Measurements from ENCODE around the gene SLC39A5.
"Not testable (repeated sequence)": the region's sequence is repeated elsewhere in the genome, so short reads cannot be mapped to it uniquely, and the experiment has no call there.

SLC39A5 gene

DNA sequence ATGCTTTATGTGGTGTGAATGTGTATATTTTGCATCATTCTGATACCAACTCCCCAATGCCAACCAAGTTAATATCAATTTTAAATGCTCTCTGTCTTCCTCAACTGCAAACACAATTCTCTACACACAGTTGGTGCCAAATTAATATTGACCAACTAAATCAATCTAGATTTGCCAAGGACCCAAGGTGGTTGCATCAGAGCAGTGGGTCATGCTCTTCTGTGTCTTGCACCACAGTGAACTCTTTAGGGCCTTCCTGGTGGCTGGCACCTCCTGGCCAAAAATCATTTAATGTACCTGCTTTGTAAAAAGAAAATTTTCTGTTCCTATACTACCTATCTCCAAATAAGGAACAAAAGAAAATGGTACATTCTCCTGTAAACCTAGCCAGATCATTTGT, 51.0 kb downstream of the SLC39A5 start:
- DNase-seq (ENCODE audit: low spot score) = no peak

DNA sequence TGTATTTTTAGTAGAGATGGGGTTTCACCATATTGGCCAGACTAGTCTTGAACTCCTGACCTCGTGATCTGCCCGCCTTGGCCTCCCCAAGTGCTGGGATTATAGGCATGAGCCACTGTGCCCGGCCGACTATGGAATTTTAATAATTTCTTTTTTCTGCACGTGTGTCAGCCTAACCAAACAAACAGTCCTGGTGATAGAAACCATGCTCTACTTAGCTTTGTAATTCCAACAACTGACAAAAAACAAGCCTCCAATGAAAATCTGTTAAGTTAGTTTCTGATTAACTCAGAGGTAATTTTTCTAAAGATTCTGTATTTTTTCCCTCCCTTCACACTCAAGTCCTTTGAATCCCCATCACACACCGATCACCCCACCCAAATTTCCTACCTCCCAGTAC, 52.2 kb downstream of the SLC39A5 start:
- no peak for DNase-seq (ENCODE audit: low spot score)

DNA sequence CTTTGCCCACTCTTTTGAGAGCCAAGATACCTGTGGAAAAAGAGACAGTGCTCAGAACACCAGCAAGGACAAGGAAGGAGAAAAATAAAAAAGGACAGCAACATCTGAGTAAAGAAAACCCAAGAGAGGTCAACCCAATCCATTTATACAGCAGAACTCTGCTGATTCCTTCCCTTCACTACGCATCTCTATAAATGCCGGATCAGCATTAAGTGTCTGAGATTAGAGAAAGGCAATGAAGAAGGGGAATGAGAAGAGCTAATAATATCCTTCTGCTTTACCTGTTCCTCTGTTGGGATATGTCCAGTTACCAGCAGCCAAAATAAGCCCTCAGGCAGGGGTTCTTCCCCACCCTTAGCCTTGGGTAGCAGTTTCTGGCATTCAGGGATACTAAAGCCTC, 52.7 kb downstream of the SLC39A5 start:
- no peak for DNase-seq (ENCODE audit: low spot score)

DNA sequence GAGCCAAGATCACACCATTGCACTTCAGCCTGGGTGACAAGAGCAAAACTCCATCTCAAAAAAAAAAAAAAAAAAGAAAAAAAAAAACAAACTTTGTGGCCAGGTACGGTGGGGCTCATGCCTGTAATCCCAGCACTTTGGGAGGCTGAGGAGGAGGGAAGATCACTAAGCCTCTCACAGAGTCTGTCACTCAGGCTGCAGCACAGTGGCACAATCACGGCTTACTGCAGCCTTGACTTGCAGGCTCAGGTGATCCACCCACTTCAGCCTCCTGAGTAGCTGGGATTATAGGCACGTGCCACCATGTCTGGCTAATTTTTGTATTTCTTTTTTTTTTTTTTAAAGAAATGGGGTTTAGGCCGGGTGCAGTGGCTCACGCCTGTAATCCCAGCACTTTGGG, 54.4 kb downstream of the SLC39A5 start:
- DNase-seq (ENCODE audit: low spot score) = not testable (repeated sequence)

DNA sequence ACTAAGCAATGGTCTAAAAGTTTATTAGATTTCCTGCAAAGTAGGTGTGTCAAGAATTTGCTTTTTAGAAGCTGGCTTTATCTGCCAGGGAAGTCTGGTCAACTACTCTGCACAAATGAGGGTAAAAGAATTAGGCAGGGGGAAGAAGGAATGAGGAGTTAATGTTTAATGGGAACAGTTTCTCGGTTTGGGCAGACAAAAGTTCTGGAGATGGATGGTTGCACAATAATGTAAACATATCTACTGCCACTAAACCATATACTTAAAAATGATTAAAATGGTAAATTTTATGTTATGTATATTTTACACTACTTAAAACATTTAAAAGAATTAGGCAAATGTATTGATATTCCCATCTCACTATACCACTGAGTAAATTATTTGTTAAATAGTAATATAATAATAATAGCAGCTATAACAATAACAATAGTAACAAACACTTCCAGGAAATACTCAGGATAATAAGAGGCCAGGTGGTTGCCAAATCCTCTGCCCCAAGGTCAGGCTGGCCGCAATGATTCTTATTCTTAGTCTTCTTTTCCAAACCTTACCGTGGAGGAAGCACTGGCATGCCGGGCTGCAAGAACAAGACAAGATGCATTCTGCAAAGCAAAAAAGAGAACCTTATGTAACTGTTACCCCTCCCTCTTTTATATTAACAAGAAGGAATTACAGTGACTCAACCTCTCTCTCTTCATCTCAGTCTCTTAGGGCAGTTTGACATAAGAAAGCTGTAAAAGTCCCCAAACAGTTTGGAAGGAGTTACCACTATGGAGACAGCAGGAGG, 56.4 kb downstream of the SLC39A5 start:
- DNase-seq (ENCODE audit: low spot score) = no peak

All from GM03348 (cell line).